GM10248 (cell line): Measurements from ENCODE around the gene FRK.

Experiments used
- CTCF ChIA-PET: fragments of 300-600 bp; sonication (Branson Sonifier 250); formaldehyde crosslinking; extraction: SDS; loops from one replicate; lab custom pipeline; 2021; ENCODE audit warnings: antibody characterized with exemption; lab: Yijun Ruan, JAX
- POLR2A ChIA-PET: fragments of 350-650 bp; sonication (Branson Sonifier 250); formaldehyde crosslinking; extraction: SDS; loops from one replicate; lab custom pipeline; 2020; ENCODE audit warnings: antibody characterized with exemption; lab: Yijun Ruan, JAX
- DNase-seq: peaks from one replicate; pipeline ENCODE4 v3.0.0; 2012; ENCODE audit errors: extremely low spot score
- TF ChIP-seq, protein P1 (sequence below): IDR thresholded peaks from 2 replicates; pipeline ENCODE4 v1.5.1; 2012; ENCODE audit warnings: mild to moderate bottlenecking, low read depth; ENCODE audit errors: extremely low read depth, missing control alignments, control extremely low read depth

Gene FRK

GRCh38 chr6:116078945-116079344 lies 18.3 kb upstream of the FRK start:
- TF ChIP-seq, protein P1, sequence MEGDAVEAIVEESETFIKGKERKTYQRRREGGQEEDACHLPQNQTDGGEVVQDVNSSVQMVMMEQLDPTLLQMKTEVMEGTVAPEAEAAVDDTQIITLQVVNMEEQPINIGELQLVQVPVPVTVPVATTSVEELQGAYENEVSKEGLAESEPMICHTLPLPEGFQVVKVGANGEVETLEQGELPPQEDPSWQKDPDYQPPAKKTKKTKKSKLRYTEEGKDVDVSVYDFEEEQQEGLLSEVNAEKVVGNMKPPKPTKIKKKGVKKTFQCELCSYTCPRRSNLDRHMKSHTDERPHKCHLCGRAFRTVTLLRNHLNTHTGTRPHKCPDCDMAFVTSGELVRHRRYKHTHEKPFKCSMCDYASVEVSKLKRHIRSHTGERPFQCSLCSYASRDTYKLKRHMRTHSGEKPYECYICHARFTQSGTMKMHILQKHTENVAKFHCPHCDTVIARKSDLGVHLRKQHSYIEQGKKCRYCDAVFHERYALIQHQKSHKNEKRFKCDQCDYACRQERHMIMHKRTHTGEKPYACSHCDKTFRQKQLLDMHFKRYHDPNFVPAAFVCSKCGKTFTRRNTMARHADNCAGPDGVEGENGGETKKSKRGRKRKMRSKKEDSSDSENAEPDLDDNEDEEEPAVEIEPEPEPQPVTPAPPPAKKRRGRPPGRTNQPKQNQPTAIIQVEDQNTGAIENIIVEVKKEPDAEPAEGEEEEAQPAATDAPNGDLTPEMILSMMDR: no peak
- POLR2A ChIA-PET: no interaction called here
- DNase-seq: no peak
- CTCF ChIA-PET: interaction anchor here (1.2 to 3.2 kb wide), 5 partner anchors 7 to 48 kb away, joined by 3 to 14 read pairs (median 5); no protein-coding TSS in a partner anchor

- ChIA-PET CTCF (interaction anchor here (1.2 to 3.2 kb wide), 6 partner anchors 8 to 67 kb away, joined by 3 to 14 read pairs (median 4); no protein-coding TSS in a partner anchor), POLR2A (no interaction called here)
- no peak for DNase-seq
- TF ChIP-seq, protein P1: no peak
Measured at GRCh38 chr6:116078522-116078921, 17.8 kb upstream of the FRK start.

- no peak for DNase-seq
- ChIA-PET CTCF (interaction anchor here (1.0 to 1.2 kb wide), 4 partner anchors 10 to 38 kb away, joined by 3 to 4 read pairs (median 3); no protein-coding TSS in a partner anchor), POLR2A (no interaction called here)
- TF ChIP-seq, protein P1: no peak
Measured at GRCh38 chr6:116074732-116075390, 14.2 kb upstream of the FRK start.

GRCh38 chr6:116073765-116074440 lies 13.2 kb upstream of the FRK start:
- DNase-seq: no peak
- CTCF ChIA-PET: interaction anchor here (0.9 to 1.5 kb wide), 7 partner anchors 9 to 63 kb away, joined by 3 to 4 read pairs (median 3); no protein-coding TSS in a partner anchor
- POLR2A ChIA-PET: no interaction called here
- TF ChIP-seq, protein P1: no peak

- TF ChIP-seq, protein P1: no peak
- CTCF ChIA-PET: interaction anchor here (1.0 to 1.5 kb wide), 2 partner anchors 12 to 14 kb away, joined by 3 to 4 read pairs; partner anchors contain the start of gene FRK
- POLR2A ChIA-PET: no interaction called here
- DNase-seq: no peak
Measured at GRCh38 chr6:116072368-116072767, 11.7 kb upstream of the FRK start.

DNA sequence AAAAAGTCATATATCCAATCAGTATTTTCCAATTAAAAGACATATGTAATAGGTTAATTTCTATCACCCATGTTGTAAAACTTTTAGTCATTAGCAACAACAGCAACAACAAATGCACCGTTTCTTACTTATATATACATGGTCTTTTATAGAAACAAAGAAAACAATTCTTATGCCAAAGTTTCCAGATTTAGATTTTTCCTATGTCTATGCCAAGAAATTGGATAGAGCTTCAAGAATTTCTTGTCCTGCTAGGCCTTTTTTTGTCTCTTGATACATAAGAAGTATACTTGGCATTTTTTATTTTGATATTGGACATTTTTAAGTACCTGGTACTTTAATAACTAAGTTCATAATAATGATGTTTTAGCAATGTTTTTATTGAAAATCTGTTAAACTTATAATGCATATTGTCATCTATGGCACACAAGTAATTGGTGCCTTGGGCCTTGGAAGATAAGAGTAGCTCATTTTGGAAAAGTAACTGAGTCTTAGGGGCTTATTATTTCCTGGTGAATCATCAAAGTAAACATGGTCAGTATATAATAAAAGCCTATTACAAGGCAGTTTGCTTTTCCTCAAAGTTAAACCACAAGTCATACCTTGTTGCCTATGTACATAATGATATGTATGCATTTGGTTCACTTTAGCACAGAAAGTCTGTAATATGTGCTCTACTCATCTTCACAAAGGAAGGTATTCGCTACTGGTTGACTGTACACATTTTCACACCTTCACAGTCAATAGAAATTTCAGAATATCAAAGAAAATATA lies 10.1 kb upstream of the FRK start:
- ChIA-PET CTCF (interaction anchor here (0.8 kb wide), 1 partner anchor 17 kb away, joined by 3 read pairs; no protein-coding TSS in a partner anchor), POLR2A (no interaction called here)
- TF ChIP-seq, protein P1: no peak
- DNase-seq: no peak
